CD4-positive, CD25-positive, alpha-beta regulatory T cell (primary cell): ENCODE data around the gene RNASE7. TPM values are rescaled to one million over a fixed set of nuclear protein-coding genes. Genes with fewer than 3 reads are reported as not detected.

Experiments
- ATAC-seq, 2 donors: fragments of 150-1000 bp; cut with Tn5 transposase; one replicate each; pipeline ENCODE4 v1.10.0; 2021; ENCODE audit warnings: low read depth in 2 of 2, moderate number of reproducible peaks in 2 of 2, moderate library complexity in 1 of 2
- DNase-seq, 3 donors: peaks; one replicate each; pipeline versions ENCODE4 v3.0.0 to v3.0.0-alpha.2; 2012 to 2022; ENCODE audit warnings: mixed read lengths in 1 of 3
- H3K27ac ChIP-seq: one replicate; pipeline ENCODE4 v1.7.0; 2013; ENCODE audit warnings: mild to moderate bottlenecking, low read length; ENCODE audit not compliant: insufficient read depth, poor library complexity, severe bottlenecking
- H3K27me3 ChIP-seq: one replicate; pipeline ENCODE4 v1.7.0; 2013; ENCODE audit warnings: low read length; ENCODE audit not compliant: control insufficient read depth, insufficient read depth
- H3K36me3 ChIP-seq: one replicate; pipeline ENCODE4 v1.7.0; 2013; ENCODE audit warnings: mild to moderate bottlenecking, low read length, moderate library complexity; ENCODE audit not compliant: control insufficient read depth, insufficient read depth
- H3K4me1 ChIP-seq: 2 replicates; pipeline ENCODE4 v1.7.0; 2013; ENCODE audit warnings: mild to moderate bottlenecking, low read length; ENCODE audit not compliant: insufficient read depth, control insufficient read depth, poor library complexity, severe bottlenecking
- H3K4me3 ChIP-seq: one replicate; pipeline ENCODE4 v1.7.0; 2013; ENCODE audit warnings: low read depth, mild to moderate bottlenecking, low read length, moderate library complexity
- H3K9me3 ChIP-seq, 2 experiments: 1 replicate in 1 of 2; 2 replicates in 1 of 2; pipeline ENCODE4 v1.7.0; 2013; ENCODE audit warnings: low read length in 2 of 2, mild to moderate bottlenecking in 1 of 2, moderate library complexity in 1 of 2; ENCODE audit not compliant: control insufficient read depth in 2 of 2
- H3K27ac Mint-ChIP-seq, 3 donors: one replicate each; pipeline ENCODE4 v1.8.0; 2020 to 2022; ENCODE audit warnings: mild to moderate bottlenecking in 3 of 3, mixed read lengths in 3 of 3, moderate library complexity in 2 of 3
- H3K27me3 Mint-ChIP-seq: one replicate; pipeline ENCODE4 v1.8.0; 2022; ENCODE audit warnings: mild to moderate bottlenecking, mixed read lengths
- H3K36me3 Mint-ChIP-seq: one replicate; pipeline ENCODE4 v1.8.0; 2020; ENCODE audit warnings: mixed read lengths
- H3K4me1 Mint-ChIP-seq, 4 donors: one replicate each; pipeline ENCODE4 v1.8.0; 2020 to 2022; ENCODE audit warnings: mixed read lengths in 4 of 4, mild to moderate bottlenecking in 1 of 4
- H3K4me3 Mint-ChIP-seq, 4 donors: one replicate each; pipeline ENCODE4 v1.8.0; 2020 to 2022; ENCODE audit warnings: mild to moderate bottlenecking in 4 of 4, mixed read lengths in 4 of 4, moderate library complexity in 3 of 4
- H3K9me3 Mint-ChIP-seq, 7 donors: one replicate each; pipeline ENCODE4 v1.8.0; 2020 to 2022; ENCODE audit warnings: mixed read lengths in 7 of 7, mild to moderate bottlenecking in 3 of 7, moderate library complexity in 2 of 7
- polyA plus RNA-seq, 4 donors: library from polyadenylated mRNA; unstranded; fragments of 300-500 nt; fragmentation: Illumina TruSeq; gene quantifications; one replicate each; pipeline ENCODE4 v1.2.3, GENCODE V29; 2021
- total RNA-seq: library from RNA; stranded (reverse); gene quantifications from one replicate; pipeline ENCODE4 v1.2.3, GENCODE V29; 2022

RNASE7 gene
- total and polyA plus RNA-seq, 5 donors from 2014 or later: not detected

DNA sequence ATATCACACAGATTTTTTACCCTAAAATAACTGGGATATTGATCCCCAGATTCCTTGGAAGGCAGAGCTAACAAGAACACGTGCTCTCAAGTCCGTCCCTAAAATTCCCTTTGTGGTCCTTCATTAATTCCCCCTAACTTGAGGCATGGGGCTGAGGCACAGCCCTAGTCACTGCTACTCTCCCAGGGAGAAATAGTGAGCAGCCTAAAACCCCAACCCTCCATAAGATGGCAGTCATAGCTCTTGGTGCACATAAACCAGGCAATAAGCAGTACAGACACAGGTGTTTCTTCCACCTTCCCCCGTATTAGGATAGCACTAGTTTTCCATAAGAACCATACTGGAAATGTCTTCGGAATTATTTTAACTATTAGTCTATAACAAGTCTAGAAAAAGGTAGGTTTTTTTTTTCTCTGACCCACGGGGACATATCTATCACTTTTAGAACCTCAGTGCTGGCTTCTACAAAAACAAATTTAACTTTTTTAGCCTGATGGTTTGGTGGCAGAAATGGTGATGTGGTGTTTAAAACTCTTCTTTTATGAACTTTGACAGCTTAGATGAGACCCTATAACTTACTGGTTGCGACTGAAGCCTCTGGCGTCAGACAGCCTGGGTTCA is 24.8 kb downstream of the RNASE7 start:
- Mint-ChIP-seq H3K4me3 (no peak overlapping the region), H3K9me3 (peaks cover 0 to 2% (median 0%) of the 10 kb centered on the region in 7 donors), H3K27me3 (peaks cover 86% of the 10 kb centered on the region), H3K27ac (no peak overlapping the region), H3K36me3 (no peaks in the 10 kb centered on the region), H3K4me1 (peaks cover 0 to 36% (median 19%) of the 10 kb centered on the region in 4 donors)
- DNase-seq (peak in 2 of 3 donors; percentile 18 to 19), ATAC-seq (no peak)
- Histone ChIP-seq H3K4me1 (peaks cover 34% of the 10 kb centered on the region), H3K27ac (no peak overlapping the region), H3K27me3 (peaks cover 31% of the 10 kb centered on the region), H3K9me3 (no peaks in the 10 kb centered on the region), H3K4me3 (no peak overlapping the region), H3K36me3 (no peaks in the 10 kb centered on the region)

DNA sequence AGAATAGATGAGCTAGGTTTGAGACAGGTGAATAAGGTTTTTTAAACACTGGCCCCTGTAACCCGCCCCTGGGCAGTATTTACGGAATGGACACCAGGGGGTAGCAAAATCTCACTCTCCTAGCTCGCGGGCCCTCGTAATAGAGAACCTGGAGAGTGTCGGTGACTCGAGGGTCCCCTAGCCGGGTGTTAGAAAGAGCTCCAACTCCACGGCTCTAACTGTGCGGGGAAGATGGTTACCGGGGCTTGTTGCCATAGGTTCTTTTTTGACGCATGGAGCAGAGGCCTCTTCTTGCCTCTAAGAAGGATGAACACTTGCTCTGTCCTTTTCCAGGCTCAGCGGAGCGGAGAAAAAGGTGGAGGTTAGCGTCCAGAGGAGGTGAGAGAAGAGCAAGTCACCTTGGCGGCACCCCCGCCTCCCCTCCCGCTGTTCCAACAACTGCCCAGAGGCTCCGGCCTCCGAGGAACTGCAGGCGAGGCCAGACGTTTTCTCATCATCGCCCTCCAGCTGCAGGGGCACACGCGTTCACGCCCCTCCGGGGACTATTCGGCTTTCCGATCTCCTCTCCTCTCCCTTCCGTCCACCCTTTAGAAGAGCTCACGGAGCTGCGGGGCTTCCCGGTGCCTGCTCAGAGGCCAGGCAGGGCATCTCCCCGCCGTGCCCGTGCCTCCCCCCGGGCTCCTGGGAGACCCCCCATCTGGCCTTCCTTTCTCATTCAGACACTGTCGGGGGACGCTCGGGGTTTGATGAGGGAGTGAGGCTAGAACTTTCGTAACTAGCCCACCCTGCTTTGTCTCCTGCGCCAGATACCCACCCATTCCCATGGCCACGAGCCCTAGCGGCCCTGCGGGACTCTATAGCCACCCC is 26.6 kb downstream of the RNASE7 start:
- Histone ChIP-seq H3K36me3 (no peaks in the 10 kb centered on the region), H3K4me3 (peak overlapping the region; percentile 26), H3K4me1 (peaks cover 34% of the 10 kb centered on the region), H3K9me3 (no peaks in the 10 kb centered on the region), H3K27me3 (peaks cover 42% of the 10 kb centered on the region), H3K27ac (no peak overlapping the region)
- peak; percentile 67 to 72 for ATAC-seq
- H3K4me1 Mint-ChIP-seq: peaks cover 0 to 37% (median 20%) of the 10 kb centered on the region in 4 donors
- H3K27ac Mint-ChIP-seq: peak overlapping the region in 2 of 3 donors; percentile 47 to 55
- peaks cover 86% of the 10 kb centered on the region for H3K27me3 Mint-ChIP-seq
- peak overlapping the region; percentile 81 to 91 (median 84) for H3K4me3 Mint-ChIP-seq
- peaks cover 0 to 3% (median 0%) of the 10 kb centered on the region in 7 donors for H3K9me3 Mint-ChIP-seq
- peaks cover 4% of the 10 kb centered on the region for H3K36me3 Mint-ChIP-seq
- DNase-seq: peak; percentile 37 to 62 (median 52)

DNA sequence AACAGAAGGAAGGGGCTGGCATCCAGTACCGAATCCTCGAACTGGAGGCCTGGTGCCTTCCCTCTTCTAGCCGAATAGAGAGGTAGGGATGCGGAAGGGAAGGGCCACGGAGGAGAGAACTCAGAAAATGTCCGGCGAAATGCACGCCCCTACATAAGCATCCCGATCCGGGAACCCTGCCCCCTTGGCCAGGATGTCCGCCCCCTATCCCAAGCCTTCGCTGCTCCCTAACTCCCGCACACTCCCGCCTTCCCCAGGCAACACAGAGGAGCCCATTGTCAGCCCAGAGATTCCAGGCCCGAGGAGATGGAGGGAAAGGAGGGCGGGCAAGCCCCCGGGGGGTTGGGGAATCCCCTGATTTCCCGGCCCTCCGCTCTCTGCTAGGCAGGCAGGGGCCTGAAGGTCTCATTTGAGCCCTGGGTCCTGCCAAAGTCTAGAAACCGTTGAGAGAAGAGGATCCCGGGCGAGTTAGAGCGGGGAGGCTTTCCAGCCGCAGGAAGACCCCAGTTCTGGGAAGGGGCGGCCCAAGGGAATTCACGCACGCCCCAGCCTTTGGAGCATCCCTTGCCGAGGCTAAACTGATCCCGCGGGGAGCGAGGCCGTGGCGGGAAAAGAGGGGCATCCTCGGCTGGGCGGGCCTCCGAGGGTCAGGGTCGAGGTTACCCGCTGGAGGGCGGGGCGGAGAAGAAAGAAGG is 27.4 kb downstream of the RNASE7 start:
- Mint-ChIP-seq H3K9me3 (peaks cover 0 to 3% (median 0%) of the 10 kb centered on the region in 7 donors), H3K36me3 (peaks cover 4% of the 10 kb centered on the region), H3K4me1 (peaks cover 0 to 37% (median 20%) of the 10 kb centered on the region in 4 donors), H3K27ac (peak overlapping the region in 2 of 3 donors; percentile 47 to 55), H3K4me3 (peak overlapping the region; percentile 81 to 91 (median 84)), H3K27me3 (peaks cover 82% of the 10 kb centered on the region)
- ATAC-seq (no peak), DNase-seq (no peak)
- Histone ChIP-seq H3K9me3 (no peaks in the 10 kb centered on the region), H3K4me1 (peaks cover 34% of the 10 kb centered on the region), H3K27me3 (peaks cover 42% of the 10 kb centered on the region), H3K27ac (no peak overlapping the region), H3K36me3 (no peaks in the 10 kb centered on the region), H3K4me3 (no peak overlapping the region)

DNA sequence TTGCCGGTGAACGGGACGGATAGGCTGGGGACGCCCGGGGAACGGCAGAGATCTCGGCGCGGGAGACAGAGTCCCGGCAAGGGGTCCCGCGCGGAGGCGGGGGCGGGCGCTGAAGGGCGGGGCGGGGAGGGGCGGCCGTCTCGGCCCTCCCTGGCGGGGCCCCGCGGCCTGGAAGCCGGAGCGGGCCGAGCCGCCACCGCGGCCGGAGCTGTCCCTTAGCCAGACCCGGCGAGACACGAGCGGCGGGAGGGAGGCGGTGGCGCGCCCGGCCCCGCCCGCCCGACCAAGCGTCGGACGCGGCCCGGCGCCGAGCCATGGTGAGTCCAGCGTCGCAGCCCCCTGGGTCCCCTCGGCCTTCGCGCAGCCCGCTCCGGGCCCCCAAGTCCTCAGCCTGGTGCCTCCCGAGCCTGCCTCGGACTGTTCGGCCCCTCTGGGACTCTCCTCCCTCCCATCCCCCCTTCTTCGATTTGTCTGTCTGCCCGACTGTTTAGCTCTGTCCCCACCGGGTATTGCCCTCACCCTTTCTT is 28.0 kb downstream of the RNASE7 start, which contains the start of gene ARHGEF40:
Gene ARHGEF40 (plus strand): TSS at position 222 of the 527 bp plus-strand sequence. CDS start 93 bp downstream, at position 315.
- peak within 1 kb of the TSS; percentile 19 for H3K4me3 ChIP-seq
- Mint-ChIP-seq H3K4me3 (peak within 1 kb of the TSS; percentile 84 to 91 (median 86)), H3K27me3 (peaks cover 81% of the 10 kb centered on the region), H3K4me1 (peaks cover 0 to 37% (median 20%) of the 10 kb centered on the region in 4 donors), H3K9me3 (peaks cover 0 to 3% (median 0%) of the 10 kb centered on the region in 7 donors), H3K27ac (peak within 1 kb of the TSS in 2 of 3 donors; percentile 47 to 55), H3K36me3 (peaks cover 4% of the 10 kb centered on the region)
- no peak for ATAC-seq
- H3K27ac ChIP-seq: no peak within 1 kb of the TSS
- H3K4me1 ChIP-seq: peaks cover 34% of the 10 kb centered on the region
- H3K36me3 ChIP-seq: no peaks in the 10 kb centered on the region
- peaks cover 41% of the 10 kb centered on the region for H3K27me3 ChIP-seq
- no peaks in the 10 kb centered on the region for H3K9me3 ChIP-seq
- DNase-seq: peak in 1 of 3 donors; percentile 29

DNA sequence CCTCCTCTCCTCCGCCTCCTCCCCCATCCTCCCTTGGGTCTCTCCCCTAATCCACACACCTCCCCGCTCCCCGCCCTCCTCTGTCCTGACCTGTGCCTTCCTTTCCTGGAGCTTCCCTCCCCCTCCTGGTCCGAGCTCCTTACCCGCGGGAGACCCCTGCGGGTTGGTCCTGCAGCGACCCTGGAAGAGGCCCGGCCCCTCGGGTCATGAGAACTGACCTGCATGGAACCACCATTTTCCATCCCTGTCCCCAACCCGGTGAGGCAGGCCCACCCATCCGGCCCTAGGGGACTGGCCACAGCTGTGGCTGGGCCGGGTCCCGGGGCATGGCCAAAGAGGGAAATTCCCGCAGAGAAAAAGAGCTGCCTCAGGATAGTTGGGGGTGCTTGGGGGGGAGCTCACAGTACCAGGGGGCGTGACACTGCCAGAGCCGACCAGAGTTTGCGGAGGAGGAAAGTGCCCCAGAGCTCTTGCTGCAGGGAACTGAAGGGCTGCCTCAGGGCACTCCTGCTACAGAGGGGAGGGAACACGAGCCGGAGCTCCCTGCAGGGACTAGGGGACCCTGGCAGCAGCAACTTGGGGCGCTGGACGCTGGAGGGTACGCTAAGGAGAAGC is 28.6 kb downstream of the RNASE7 start:
- peaks cover 0 to 37% (median 20%) of the 10 kb centered on the region in 4 donors for H3K4me1 Mint-ChIP-seq
- Histone ChIP-seq H3K27ac (no peak overlapping the region), H3K27me3 (peaks cover 37% of the 10 kb centered on the region), H3K4me1 (peaks cover 34% of the 10 kb centered on the region), H3K36me3 (no peaks in the 10 kb centered on the region), H3K9me3 (no peaks in the 10 kb centered on the region), H3K4me3 (peak overlapping the region; percentile 19)
- H3K9me3 Mint-ChIP-seq: peaks cover 0 to 3% (median 0%) of the 10 kb centered on the region in 7 donors
- H3K27ac Mint-ChIP-seq: no peak overlapping the region
- H3K4me3 Mint-ChIP-seq: peak overlapping the region; percentile 57 to 88 (median 86)
- peaks cover 75% of the 10 kb centered on the region for H3K27me3 Mint-ChIP-seq
- DNase-seq (no peak), ATAC-seq (peak; percentile 20 to 21)
- H3K36me3 Mint-ChIP-seq: peaks cover 4% of the 10 kb centered on the region

- H3K4me3 Mint-ChIP-seq: peak overlapping the region; percentile 57 to 88 (median 86)
- ATAC-seq: peak; percentile 29 to 43
- peaks cover 4% of the 10 kb centered on the region for H3K36me3 Mint-ChIP-seq
- peaks cover 0 to 37% (median 20%) of the 10 kb centered on the region in 4 donors for H3K4me1 Mint-ChIP-seq
- Histone ChIP-seq H3K27me3 (peaks cover 36% of the 10 kb centered on the region), H3K27ac (no peak overlapping the region), H3K9me3 (no peaks in the 10 kb centered on the region), H3K36me3 (no peaks in the 10 kb centered on the region), H3K4me3 (peak overlapping the region; percentile 19), H3K4me1 (peaks cover 34% of the 10 kb centered on the region)
- H3K27ac Mint-ChIP-seq: no peak overlapping the region
- peaks cover 0 to 3% (median 0%) of the 10 kb centered on the region in 7 donors for H3K9me3 Mint-ChIP-seq
- H3K27me3 Mint-ChIP-seq: peaks cover 70% of the 10 kb centered on the region
- peak in 2 of 3 donors; percentile 29 to 46 for DNase-seq
Observed at GRCh38 chr14:21071225-21072030, 29.3 kb downstream of the RNASE7 start.
